ENCODE results near the gene ANGPTL2.

ANGPTL2 gene

GRCh38 chr9:127112056-127112455 lies 10.4 kb downstream of the ANGPTL2 start:
- no peak for TF ChIP-seq CTCF (IDR thresholded peaks at IDR 0.05; ENCODE audit: insufficient read depth, low read length, poor library complexity, severe bottlenecking)
- no peak for DNase-seq (ENCODE audit: extremely low read depth, insufficient read length)
- Histone ChIP-seq H3K4me3 (replicated peaks; ENCODE audit: low read depth, low read length) (no peak overlapping the region), H3K27me3 (replicated peaks; ENCODE audit: control insufficient read depth, insufficient read depth, low read length) (no peaks in the 10 kb centered on the region), H3K36me3 (ENCODE audit: control insufficient read depth, insufficient read depth, low read length) (no peaks in the 10 kb centered on the region)

- Histone ChIP-seq H3K27me3 (replicated peaks; ENCODE audit: control insufficient read depth, insufficient read depth, low read length) (no peaks in the 10 kb centered on the region), H3K36me3 (ENCODE audit: control insufficient read depth, insufficient read depth, low read length) (no peaks in the 10 kb centered on the region)
These were observed 13.2 kb downstream of the ANGPTL2 start for GRCh38 chr9:127109212-127109711.

GRCh38 chr9:127107929-127108876 lies 14.2 kb downstream of the ANGPTL2 start:
- Histone ChIP-seq H3K36me3 (ENCODE audit: control insufficient read depth, insufficient read depth, low read length) (no peaks in the 10 kb centered on the region), H3K27me3 (replicated peaks; ENCODE audit: control insufficient read depth, insufficient read depth, low read length) (no peaks in the 10 kb centered on the region), H3K4me3 (replicated peaks; ENCODE audit: low read depth, low read length) (no peak overlapping the region)
- DNase-seq (ENCODE audit: extremely low read depth, insufficient read length): no peak
- TF ChIP-seq CTCF (IDR thresholded peaks at IDR 0.05; ENCODE audit: insufficient read depth, low read length, poor library complexity, severe bottlenecking): no peak

More at GRCh38 chr9:127109212-127109711, 13.2 kb downstream of the ANGPTL2 start:
- no peak overlapping the region for H3K4me3 ChIP-seq (replicated peaks; ENCODE audit: low read depth, low read length)
- DNase-seq (ENCODE audit: extremely low read depth, insufficient read length): no peak
- no peak for TF ChIP-seq CTCF (IDR thresholded peaks at IDR 0.05; ENCODE audit: insufficient read depth, low read length, poor library complexity, severe bottlenecking)

- no peak for DNase-seq (ENCODE audit: extremely low read depth, insufficient read length)
- no peak for TF ChIP-seq CTCF (IDR thresholded peaks at IDR 0.05; ENCODE audit: insufficient read depth, low read length, poor library complexity, severe bottlenecking)
- no peaks in the 10 kb centered on the region for H3K27me3 ChIP-seq (replicated peaks; ENCODE audit: control insufficient read depth, insufficient read depth, low read length)
- no peaks in the 10 kb centered on the region for H3K36me3 ChIP-seq (ENCODE audit: control insufficient read depth, insufficient read depth, low read length)
- H3K4me3 ChIP-seq (replicated peaks; ENCODE audit: low read depth, low read length): no peak overlapping the region
These were observed 15.1 kb downstream of the ANGPTL2 start for GRCh38 chr9:127107171-127107928.

GRCh38 chr9:127106466-127106855 lies 16.0 kb downstream of the ANGPTL2 start:
- H3K36me3 ChIP-seq (ENCODE audit: control insufficient read depth, insufficient read depth, low read length): no peaks in the 10 kb centered on the region
- no peak for TF ChIP-seq CTCF (IDR thresholded peaks at IDR 0.05; ENCODE audit: insufficient read depth, low read length, poor library complexity, severe bottlenecking)

More at GRCh38 chr9:127106466-127106855, 16.0 kb downstream of the ANGPTL2 start:
- H3K27me3 ChIP-seq (replicated peaks; ENCODE audit: control insufficient read depth, insufficient read depth, low read length): no peaks in the 10 kb centered on the region
- no peak for DNase-seq (ENCODE audit: extremely low read depth, insufficient read length)
- no peak overlapping the region for H3K4me3 ChIP-seq (replicated peaks; ENCODE audit: low read depth, low read length)

All from GM06990 (cell line).